Measurements from ENCODE around the gene TMEM273.

- no peak for TF ChIP-seq CTCF (IDR thresholded peaks at IDR 0.05)
- no peak for TF ChIP-seq ZFX (IDR thresholded peaks at IDR 0.05; ENCODE audit: borderline replicate concordance)
Observed at GRCh38 chr10:49151481-49151880, 36.7 kb downstream of the TMEM273 start.

Data from 22Rv1 (cell line).